SK-N-SH (cell line): ENCODE data around the gene MMP23B.

ENCODE experiments used
- CTCF ChIP-seq: fragments of 200-600 bp; sonication (generic); IDR thresholded peaks from 2 replicates; pipeline ENCODE4 v1.6.1; 2017; ENCODE audit warnings: antibody characterized with exemption, mild to moderate bottlenecking, moderate library complexity
- EP300 ChIP-seq, 2 experiments: IDR thresholded peaks; 2 replicates each; pipeline versions ENCODE4 v1.4.0 to v1.6.1; 2012; ENCODE audit warnings: borderline replicate concordance in 1 of 2, low read depth in 1 of 2, low read length in 1 of 2
- JUND ChIP-seq: IDR thresholded peaks from 2 replicates; pipeline ENCODE4 v1.4.0; 2012
- RCOR1 ChIP-seq: fragments of 150-350 bp; IDR thresholded peaks from 2 replicates; pipeline ENCODE4 v1.6.1; 2017; ENCODE audit warnings: antibody characterized with exemption, low read length
- YY1 ChIP-seq: IDR thresholded peaks from 2 replicates; pipeline ENCODE4 v1.4.0; 2012; ENCODE audit warnings: low read depth, mild to moderate bottlenecking
- ZBTB33 ChIP-seq: IDR thresholded peaks from 2 replicates; pipeline ENCODE4 v1.4.0; 2012; ENCODE audit warnings: low read depth, borderline replicate concordance
- TF ChIP-seq, protein P1 (sequence below): IDR thresholded peaks from 2 replicates; pipeline ENCODE4 v1.6.1; 2012; ENCODE audit warnings: mild to moderate bottlenecking, low read depth, low read length, moderate library complexity

DNA sequence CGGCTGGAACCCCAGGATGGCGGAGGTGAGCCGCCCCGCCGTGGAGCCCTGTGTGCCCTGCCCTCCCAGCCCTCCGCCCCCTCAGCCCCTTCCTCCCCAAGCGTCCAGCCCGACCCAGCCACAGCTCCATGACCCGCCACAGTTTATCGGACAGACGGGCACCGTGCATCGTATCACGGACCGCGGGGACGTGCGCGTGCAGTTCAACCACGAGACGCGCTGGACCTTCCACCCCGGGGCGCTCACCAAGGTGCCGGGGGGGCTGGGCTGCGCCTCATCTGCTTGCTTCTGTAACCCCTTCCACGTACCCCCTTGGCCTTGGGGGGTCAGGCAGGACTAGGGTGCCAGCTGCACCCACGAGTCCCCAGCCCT lies 6.6 kb upstream of the MMP23B start:
- TF ChIP-seq, protein P1, sequence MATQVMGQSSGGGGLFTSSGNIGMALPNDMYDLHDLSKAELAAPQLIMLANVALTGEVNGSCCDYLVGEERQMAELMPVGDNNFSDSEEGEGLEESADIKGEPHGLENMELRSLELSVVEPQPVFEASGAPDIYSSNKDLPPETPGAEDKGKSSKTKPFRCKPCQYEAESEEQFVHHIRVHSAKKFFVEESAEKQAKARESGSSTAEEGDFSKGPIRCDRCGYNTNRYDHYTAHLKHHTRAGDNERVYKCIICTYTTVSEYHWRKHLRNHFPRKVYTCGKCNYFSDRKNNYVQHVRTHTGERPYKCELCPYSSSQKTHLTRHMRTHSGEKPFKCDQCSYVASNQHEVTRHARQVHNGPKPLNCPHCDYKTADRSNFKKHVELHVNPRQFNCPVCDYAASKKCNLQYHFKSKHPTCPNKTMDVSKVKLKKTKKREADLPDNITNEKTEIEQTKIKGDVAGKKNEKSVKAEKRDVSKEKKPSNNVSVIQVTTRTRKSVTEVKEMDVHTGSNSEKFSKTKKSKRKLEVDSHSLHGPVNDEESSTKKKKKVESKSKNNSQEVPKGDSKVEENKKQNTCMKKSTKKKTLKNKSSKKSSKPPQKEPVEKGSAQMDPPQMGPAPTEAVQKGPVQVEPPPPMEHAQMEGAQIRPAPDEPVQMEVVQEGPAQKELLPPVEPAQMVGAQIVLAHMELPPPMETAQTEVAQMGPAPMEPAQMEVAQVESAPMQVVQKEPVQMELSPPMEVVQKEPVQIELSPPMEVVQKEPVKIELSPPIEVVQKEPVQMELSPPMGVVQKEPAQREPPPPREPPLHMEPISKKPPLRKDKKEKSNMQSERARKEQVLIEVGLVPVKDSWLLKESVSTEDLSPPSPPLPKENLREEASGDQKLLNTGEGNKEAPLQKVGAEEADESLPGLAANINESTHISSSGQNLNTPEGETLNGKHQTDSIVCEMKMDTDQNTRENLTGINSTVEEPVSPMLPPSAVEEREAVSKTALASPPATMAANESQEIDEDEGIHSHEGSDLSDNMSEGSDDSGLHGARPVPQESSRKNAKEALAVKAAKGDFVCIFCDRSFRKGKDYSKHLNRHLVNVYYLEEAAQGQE: no peak
- TF ChIP-seq CTCF (no peak), EP300 (IDR thresholded peaks at IDR 0.05; ENCODE audit: borderline replicate concordance in 1 of 2, low read depth in 1 of 2, low read length in 1 of 2) (no peak), YY1 (no peak), ZBTB33 (no peak), RCOR1 (no peak), JUND (no peak)
